Measurements from ENCODE around the gene CDKN2AIP. TPM values are rescaled to one million over a fixed set of nuclear protein-coding genes. Genes with fewer than 3 reads are reported as not detected.

Gene CDKN2AIP
- total RNA-seq, 1 experiment from 2014 or later, result 24.0 TPM

GRCh38 chr4:183470821-183471220 is 26.4 kb downstream of the CDKN2AIP start:
- Histone ChIP-seq H3K56ac (ENCODE audit: insufficient read length, low read depth, low read length) (no peak overlapping the region), H2AFZ (ENCODE audit: low read length) (no peak overlapping the region), H2BK15ac (ENCODE audit: low read depth, low read length) (no peak overlapping the region), H4K5ac (ENCODE audit: insufficient read length, low read depth, low read length) (no peak overlapping the region), H3K14ac (ENCODE audit: insufficient read depth, low read length) (no peak overlapping the region), H3K79me2 (ENCODE audit: insufficient read depth, low read length) (no peaks in the 10 kb centered on the region), H4K91ac (ENCODE audit: insufficient read length, low read depth, low read length) (no peak overlapping the region), H4K8ac (replicated peaks; ENCODE audit: insufficient read length, low read depth, low read length) (no peak overlapping the region), H2BK20ac (ENCODE audit: low read depth, low read length, poor library complexity, severe bottlenecking) (no peak overlapping the region), H3K9ac (ENCODE audit: extremely low read depth, insufficient read length, low read length) (no peak overlapping the region), H2BK12ac (ENCODE audit: insufficient read length, low read depth, low read length) (no peak overlapping the region), H3K18ac (ENCODE audit: insufficient read length, low read depth, low read length) (no peak overlapping the region), H3K23me2 (ENCODE audit: insufficient read length, low read depth, low read length, poor library complexity, severe bottlenecking) (no peaks in the 10 kb centered on the region), H4K20me1 (ENCODE audit: control insufficient read depth, insufficient read depth, insufficient read length) (no peaks in the 10 kb centered on the region), H3K79me1 (ENCODE audit: insufficient read depth, low read depth, low read length, poor library complexity, severe bottlenecking) (no peaks in the 10 kb centered on the region), H3K23ac (ENCODE audit: insufficient read length, low read depth, low read length) (no peak overlapping the region), H3K27ac (ENCODE audit: insufficient read length, low read depth, low read length) (no peak overlapping the region), H3K4me1 (ENCODE audit: insufficient read depth, low read length) (no peaks in the 10 kb centered on the region; the same call in 1 of the 2 replicates), H3T11ph (ENCODE audit: low read length) (no peak overlapping the region), H3K4ac (ENCODE audit: low read depth, low read length) (no peak overlapping the region), H2BK5ac (ENCODE audit: insufficient read length, low read length) (no peak overlapping the region), H2BK120ac (ENCODE audit: low read depth, low read length, poor library complexity, severe bottlenecking) (no peak overlapping the region), H3K9me3 (ENCODE audit: control insufficient read depth, low read depth, low read length) (no peaks in the 10 kb centered on the region), H3K4me2 (ENCODE audit: insufficient read depth, insufficient read length, low read length) (no peak overlapping the region), H2AK5ac (ENCODE audit: insufficient read length, low read length) (no peak overlapping the region), H3K27me3 (ENCODE audit: insufficient read depth, low read length) (no peaks in the 10 kb centered on the region)
- H3K4me1 Mint-ChIP-seq, result peaks cover 16% of the 10 kb centered on the region in 2 experiments
- no peak for TF ChIP-seq CTCF (conservative IDR thresholded peaks at IDR 0.05)
- H3K9me3 Mint-ChIP-seq, result peaks cover 8 to 16% of the 10 kb centered on the region in 2 experiments; a peak in 4 of 5 replicates
- H3K36me3 Mint-ChIP-seq (ENCODE audit: insufficient read depth in 1 of 3, low read depth in 3 of 3), result peaks cover 3 to 22% (median 19%) of the 10 kb centered on the region in 3 experiments
- H3K4me3 Mint-ChIP-seq, result no peak overlapping the region
- no peaks in the 10 kb centered on the region for H3K27me3 Mint-ChIP-seq (ENCODE audit: low read depth)
- no peak for DNase-seq
- WGBS (ENCODE audit: extremely low coverage, insufficient read length, low lambda C conversion rate), result no CpG with 5 or more reads among the region's 4 CpGs
- 0 out of 7 replicates have a peak overlapping the region, but pooled peaks of 1 of the 3 experiments have one; percentile 44 for H3K27ac Mint-ChIP-seq

All from H9 (cell line).